GM12864 (cell line): ENCODE data around the gene PYDC1.

Source experiments
- DNase-seq: peaks from one replicate; pipeline ENCODE4 v3.0.0-alpha.2; 2011; ENCODE audit warnings: low read depth
- H3K4me3 ChIP-seq: 2 replicates; pipeline ENCODE4 v1.5.1; 2011; ENCODE audit warnings: mild to moderate bottlenecking, low read depth, low read length, control low read depth
- CTCF ChIP-seq: IDR thresholded peaks from 2 replicates; pipeline ENCODE4 v1.5.1; 2011; ENCODE audit warnings: low read depth, mild to moderate bottlenecking, moderate library complexity, low read length, control low read depth, inconsistent platforms; ENCODE audit errors: missing control alignments

Gene PYDC1

GRCh38 chr16:31191697-31192428, 25.1 kb downstream of the PYDC1 start:
- TF ChIP-seq CTCF: no peak
- DNase-seq: no peak
- no peak overlapping the region for H3K4me3 ChIP-seq

- no peak overlapping the region for H3K4me3 ChIP-seq
- no peak for DNase-seq
- TF ChIP-seq CTCF: no peak
These were observed 26.0 kb downstream of the PYDC1 start for GRCh38 chr16:31190818-31191444.

- no peak for TF ChIP-seq CTCF
- no peak overlapping the region for H3K4me3 ChIP-seq
- DNase-seq: no peak
These were observed 26.9 kb downstream of the PYDC1 start for GRCh38 chr16:31190061-31190460.

- no peak for TF ChIP-seq CTCF
- DNase-seq: no peak
- no peak overlapping the region for H3K4me3 ChIP-seq
These were observed 27.5 kb downstream of the PYDC1 start for GRCh38 chr16:31189412-31189778.

- TF ChIP-seq CTCF: no peak
- no peak for DNase-seq
These were observed 28.2 kb downstream of the PYDC1 start for GRCh38 chr16:31188450-31189411.

GRCh38 chr16:31187808-31188189, 29.1 kb downstream of the PYDC1 start:
- DNase-seq: no peak
- no peak for TF ChIP-seq CTCF
- H3K4me3 ChIP-seq: no peak overlapping the region

More at GRCh38 chr16:31188450-31189411, 28.2 kb downstream of the PYDC1 start:
- H3K4me3 ChIP-seq: no peak overlapping the region
